Stimulated activated CD4-positive, alpha-beta T cell treated with anti-CD3 and anti-CD28 coated beads, Interleukin-15, amount 100 ng/mL, for 1 hour (primary cell): Measurements from ENCODE around the gene ZFAND3.

ENCODE experiments used
- DNase-seq, 2 donors: peaks; one replicate each; pipeline ENCODE4 v3.0.0-alpha.2; 2020; ENCODE audit warnings: low read depth in 1 of 2, low spot score in 1 of 2

The ZFAND3 gene

GRCh38 chr6:37819177-37819801, at the start of gene ZFAND3:
TSS of gene ZFAND3 (plus strand) at chr6:37819727. CDS start at chr6:37819946, 219 bp downstream.
- DNase-seq, result peak; percentile 80 to 88

- no peak for DNase-seq
These were observed 45.4 kb upstream of the ZFAND3 start for GRCh38 chr6:37774028-37774680.

- no peak for DNase-seq
These were observed 43.0 kb upstream of the ZFAND3 start for GRCh38 chr6:37776566-37776965.

- DNase-seq, result no peak
These were observed 42.2 kb upstream of the ZFAND3 start for GRCh38 chr6:37777272-37777834.

- DNase-seq, result no peak
These were observed 40.3 kb upstream of the ZFAND3 start for GRCh38 chr6:37779111-37779800.

- no peak for DNase-seq
These were observed 39.5 kb upstream of the ZFAND3 start for GRCh38 chr6:37779902-37780628.

GRCh38 chr6:37781788-37782187, 37.7 kb upstream of the ZFAND3 start:
- no peak for DNase-seq

GRCh38 chr6:37783025-37783855, 36.3 kb upstream of the ZFAND3 start:
- no peak for DNase-seq

GRCh38 chr6:37783856-37784584, 35.5 kb upstream of the ZFAND3 start:
- DNase-seq, result no peak

GRCh38 chr6:37784585-37784967, 35.0 kb upstream of the ZFAND3 start:
- no peak for DNase-seq

GRCh38 chr6:37785002-37785662, 34.4 kb upstream of the ZFAND3 start:
- DNase-seq, result no peak

- DNase-seq, result no peak
These were observed 33.8 kb upstream of the ZFAND3 start for GRCh38 chr6:37785663-37786270.

- DNase-seq, result no peak
These were observed 32.3 kb upstream of the ZFAND3 start for GRCh38 chr6:37787216-37787615.

- DNase-seq, result no peak
These were observed 31.3 kb upstream of the ZFAND3 start for GRCh38 chr6:37788259-37788658.

GRCh38 chr6:37791156-37791919, 28.2 kb upstream of the ZFAND3 start:
- DNase-seq, result peak; percentile 63 to 75

- no peak for DNase-seq
These were observed 27.0 kb upstream of the ZFAND3 start for GRCh38 chr6:37792457-37793033.

- DNase-seq, result no peak
These were observed 26.5 kb upstream of the ZFAND3 start for GRCh38 chr6:37793067-37793466.

GRCh38 chr6:37794825-37795224, 24.7 kb upstream of the ZFAND3 start:
- DNase-seq, result no peak
